ENCODE measurements around the gene KIRREL1. TPM values are rescaled to one million over a fixed set of nuclear protein-coding genes. Genes with fewer than 3 reads are reported as not detected.

The KIRREL1 gene
- total RNA-seq, 1 donor from 2014 or later, result 34.9 TPM

- H3K27me3 ChIP-seq, result no peaks in the 10 kb centered on the region
- H3K4me3 ChIP-seq, result no peak overlapping the region
- no peak overlapping the region for H3K27ac ChIP-seq
- TF ChIP-seq POLR2A (IDR thresholded peaks at IDR 0.05) (no peak), POLR2AphosphoS5 (IDR thresholded peaks at IDR 0.05; ENCODE audit: insufficient read depth in 1 of 2, low read depth in 1 of 2) (no peak), CTCF (IDR thresholded peaks at IDR 0.05) (no peak)
- no peaks in the 10 kb centered on the region for H3K9me3 ChIP-seq
- intact Hi-C loops (cut with DNase I), result no loop called here
- H3K4me1 ChIP-seq, result peaks cover 41% of the 10 kb centered on the region
- no peaks in the 10 kb centered on the region for H3K36me3 ChIP-seq
- DNase-seq (ENCODE audit: extremely low spot score in 2 of 2), result no peak
Observed at GRCh38 chr1:158053276-158053675, 59.8 kb downstream of the KIRREL1 start.

- Histone ChIP-seq H3K4me3 (no peak overlapping the region), H3K4me1 (peaks cover 47% of the 10 kb centered on the region), H3K36me3 (no peaks in the 10 kb centered on the region), H3K27me3 (no peaks in the 10 kb centered on the region), H3K27ac (no peak overlapping the region), H3K9me3 (no peaks in the 10 kb centered on the region)
- TF ChIP-seq CTCF (IDR thresholded peaks at IDR 0.05), result no peak
- no peak for TF ChIP-seq POLR2AphosphoS5 (IDR thresholded peaks at IDR 0.05; ENCODE audit: insufficient read depth in 1 of 2, low read depth in 1 of 2)
- no peak for TF ChIP-seq POLR2A (IDR thresholded peaks at IDR 0.05)
- intact Hi-C loops (cut with DNase I), result no loop called here
- no peak for DNase-seq (ENCODE audit: extremely low spot score in 2 of 2)
Observed at GRCh38 chr1:158054721-158055120, 61.3 kb downstream of the KIRREL1 start.

- H3K4me1 ChIP-seq, result peaks cover 47% of the 10 kb centered on the region
Observed at GRCh38 chr1:158055854-158056253, 62.4 kb downstream of the KIRREL1 start.

GRCh38 chr1:158056498-158056897, 63.1 kb downstream of the KIRREL1 start:
- Histone ChIP-seq H3K27me3 (no peaks in the 10 kb centered on the region), H3K36me3 (no peaks in the 10 kb centered on the region), H3K9me3 (no peaks in the 10 kb centered on the region), H3K4me1 (peaks cover 47% of the 10 kb centered on the region), H3K4me3 (no peak overlapping the region), H3K27ac (no peak overlapping the region)
- intact Hi-C loops (cut with DNase I), result no loop called here
- no peak for DNase-seq (ENCODE audit: extremely low spot score in 2 of 2)
- TF ChIP-seq POLR2AphosphoS5 (IDR thresholded peaks at IDR 0.05; ENCODE audit: insufficient read depth in 1 of 2, low read depth in 1 of 2) (no peak), POLR2A (IDR thresholded peaks at IDR 0.05) (no peak), CTCF (IDR thresholded peaks at IDR 0.05) (no peak)

More at GRCh38 chr1:158055854-158056253, 62.4 kb downstream of the KIRREL1 start:
- DNase-seq (ENCODE audit: extremely low spot score in 2 of 2), result no peak
- intact Hi-C loops (cut with DNase I), result no loop called here
- Histone ChIP-seq H3K27me3 (no peaks in the 10 kb centered on the region), H3K9me3 (no peaks in the 10 kb centered on the region), H3K27ac (no peak overlapping the region), H3K36me3 (no peaks in the 10 kb centered on the region), H3K4me3 (no peak overlapping the region)
- TF ChIP-seq CTCF (IDR thresholded peaks at IDR 0.05) (no peak), POLR2AphosphoS5 (IDR thresholded peaks at IDR 0.05; ENCODE audit: insufficient read depth in 1 of 2, low read depth in 1 of 2) (no peak), POLR2A (IDR thresholded peaks at IDR 0.05) (no peak)

GRCh38 chr1:158058237-158058985, 65.0 kb downstream of the KIRREL1 start:
- Histone ChIP-seq H3K4me3 (no peak overlapping the region), H3K9me3 (no peaks in the 10 kb centered on the region), H3K36me3 (no peaks in the 10 kb centered on the region), H3K27ac (no peak overlapping the region), H3K27me3 (no peaks in the 10 kb centered on the region), H3K4me1 (peaks cover 59% of the 10 kb centered on the region)
- intact Hi-C loops (cut with DNase I), result no loop called here
- TF ChIP-seq POLR2AphosphoS5 (IDR thresholded peaks at IDR 0.05; ENCODE audit: insufficient read depth in 1 of 2, low read depth in 1 of 2) (no peak), CTCF (IDR thresholded peaks at IDR 0.05) (no peak), POLR2A (IDR thresholded peaks at IDR 0.05) (no peak)
- no peak for DNase-seq (ENCODE audit: extremely low spot score in 2 of 2)
